Measurements from ENCODE around the gene KLKB1.
A peak's percentile ranks its signal among the peaks of the same experiment; 100 is the strongest.

The KLKB1 gene

DNA sequence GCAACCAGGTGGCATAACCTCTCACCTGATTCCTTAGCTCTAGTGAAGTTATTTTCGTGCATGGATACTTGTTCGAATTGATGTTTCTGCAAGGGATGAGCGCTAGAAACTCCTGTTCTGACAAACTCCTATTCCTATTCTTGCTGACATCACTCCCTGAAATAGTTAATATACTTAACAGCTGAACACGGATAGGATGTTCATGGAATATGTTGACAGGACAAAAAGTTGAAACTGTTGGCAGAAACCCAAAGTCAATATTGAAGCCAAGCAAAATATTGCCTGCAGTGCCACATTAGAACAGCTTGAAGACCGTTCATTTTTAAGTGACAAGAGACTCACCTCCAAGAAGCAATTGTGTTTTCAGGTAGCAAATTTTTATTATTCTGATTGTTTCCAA, at the start of gene KLKB1:
KLKB1 (plus strand) TSS at position 287 of the 400 bp plus-strand sequence. CDS start 689 bp downstream, outside the sequence.
- Histone ChIP-seq H3K4me3 (ENCODE audit: low read length) (no peak within 1 kb of the TSS), H3K9me3 (ENCODE audit: control insufficient read depth, low read length) (no peaks in the 10 kb centered on the region), H3K9ac (ENCODE audit: low read length) (no peak within 1 kb of the TSS), H3K4me1 (ENCODE audit: control insufficient read depth, insufficient read depth, low read length) (no peaks in the 10 kb centered on the region), H3K27me3 (ENCODE audit: control insufficient read depth, insufficient read depth, low read length) (no peaks in the 10 kb centered on the region), H3K36me3 (ENCODE audit: control insufficient read depth, insufficient read depth, low read length) (no peaks in the 10 kb centered on the region)

DNA sequence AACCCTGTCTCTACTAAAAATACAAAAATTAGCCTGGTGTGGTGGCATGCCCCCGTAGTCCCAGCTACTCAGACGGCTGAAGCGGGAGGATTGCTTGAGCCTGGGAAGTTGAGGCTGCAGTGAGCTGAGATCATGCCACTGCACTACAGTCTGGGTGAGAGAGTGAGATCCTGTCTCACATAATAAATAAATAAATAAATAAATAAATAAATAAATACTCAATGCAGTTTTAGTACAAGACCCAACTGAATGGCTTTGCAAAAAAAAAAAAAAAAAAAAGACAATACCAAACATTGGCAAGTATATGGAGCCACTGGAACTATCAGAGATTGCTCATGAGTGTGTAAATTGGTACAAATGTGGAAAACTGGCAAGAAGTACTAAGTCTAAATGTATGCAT, 39.2 kb upstream of the KLKB1 start:
- Histone ChIP-seq H3K4me3 (ENCODE audit: low read length) (no peak overlapping the region), H3K4me1 (ENCODE audit: control insufficient read depth, insufficient read depth, low read length) (peaks cover 10% of the 10 kb centered on the region), H3K9me3 (ENCODE audit: control insufficient read depth, low read length) (no peaks in the 10 kb centered on the region), H3K36me3 (ENCODE audit: control insufficient read depth, insufficient read depth, low read length) (no peaks in the 10 kb centered on the region), H3K27me3 (ENCODE audit: control insufficient read depth, insufficient read depth, low read length) (no peaks in the 10 kb centered on the region), H3K9ac (ENCODE audit: low read length) (no peak overlapping the region)

DNA sequence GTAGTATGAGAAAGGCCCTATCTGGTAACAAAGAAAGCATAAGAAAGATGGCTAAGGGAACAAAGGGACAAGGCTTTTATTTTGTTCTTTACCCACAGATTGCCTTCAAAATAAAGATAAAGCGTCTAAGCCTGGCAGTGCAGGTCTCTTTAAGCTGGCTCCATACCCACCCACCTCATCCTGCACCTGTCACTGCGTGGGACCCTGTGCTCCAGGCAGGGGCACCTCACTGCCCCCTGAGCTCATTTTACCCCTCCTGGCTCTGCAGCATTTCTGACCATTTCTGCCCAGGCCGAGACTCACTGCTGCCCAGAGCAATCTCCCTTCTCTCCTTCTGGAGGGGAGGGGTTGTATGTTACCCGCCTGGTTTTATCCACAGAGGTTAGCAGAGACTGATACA, 37.7 kb upstream of the KLKB1 start:
- H3K4me3 ChIP-seq (ENCODE audit: low read length): no peak overlapping the region
- H3K9ac ChIP-seq (ENCODE audit: low read length): peak overlapping the region; percentile 93
- peaks cover 10% of the 10 kb centered on the region for H3K4me1 ChIP-seq (ENCODE audit: control insufficient read depth, insufficient read depth, low read length)
- H3K9me3 ChIP-seq (ENCODE audit: control insufficient read depth, low read length): no peaks in the 10 kb centered on the region
- no peaks in the 10 kb centered on the region for H3K27me3 ChIP-seq (ENCODE audit: control insufficient read depth, insufficient read depth, low read length)
- no peaks in the 10 kb centered on the region for H3K36me3 ChIP-seq (ENCODE audit: control insufficient read depth, insufficient read depth, low read length)

- H3K4me3 ChIP-seq (ENCODE audit: low read length): peak overlapping the region; percentile 63
- H3K27me3 ChIP-seq (ENCODE audit: control insufficient read depth, insufficient read depth, low read length): no peaks in the 10 kb centered on the region
- peaks cover 10% of the 10 kb centered on the region for H3K4me1 ChIP-seq (ENCODE audit: control insufficient read depth, insufficient read depth, low read length)
- no peaks in the 10 kb centered on the region for H3K36me3 ChIP-seq (ENCODE audit: control insufficient read depth, insufficient read depth, low read length)
- peak overlapping the region; percentile 93 for H3K9ac ChIP-seq (ENCODE audit: low read length)
- no peaks in the 10 kb centered on the region for H3K9me3 ChIP-seq (ENCODE audit: control insufficient read depth, low read length)
These were observed 36.6 kb upstream of the KLKB1 start for GRCh38 chr4:186190581-186191199.

GRCh38 chr4:186191200-186192065, 35.9 kb upstream of the KLKB1 start, which contains the start of gene CYP4V2:
Gene CYP4V2 (plus strand): TSS chr4:186191567. CDS start chr4:186191824, 257 bp downstream.
- Histone ChIP-seq H3K36me3 (ENCODE audit: control insufficient read depth, insufficient read depth, low read length) (no peaks in the 10 kb centered on the region), H3K4me3 (ENCODE audit: low read length) (peak within 1 kb of the TSS; percentile 63), H3K9ac (ENCODE audit: low read length) (peak within 1 kb of the TSS; percentile 93), H3K27me3 (ENCODE audit: control insufficient read depth, insufficient read depth, low read length) (no peaks in the 10 kb centered on the region), H3K4me1 (ENCODE audit: control insufficient read depth, insufficient read depth, low read length) (peaks cover 10% of the 10 kb centered on the region), H3K9me3 (ENCODE audit: control insufficient read depth, low read length) (no peaks in the 10 kb centered on the region)

DNA sequence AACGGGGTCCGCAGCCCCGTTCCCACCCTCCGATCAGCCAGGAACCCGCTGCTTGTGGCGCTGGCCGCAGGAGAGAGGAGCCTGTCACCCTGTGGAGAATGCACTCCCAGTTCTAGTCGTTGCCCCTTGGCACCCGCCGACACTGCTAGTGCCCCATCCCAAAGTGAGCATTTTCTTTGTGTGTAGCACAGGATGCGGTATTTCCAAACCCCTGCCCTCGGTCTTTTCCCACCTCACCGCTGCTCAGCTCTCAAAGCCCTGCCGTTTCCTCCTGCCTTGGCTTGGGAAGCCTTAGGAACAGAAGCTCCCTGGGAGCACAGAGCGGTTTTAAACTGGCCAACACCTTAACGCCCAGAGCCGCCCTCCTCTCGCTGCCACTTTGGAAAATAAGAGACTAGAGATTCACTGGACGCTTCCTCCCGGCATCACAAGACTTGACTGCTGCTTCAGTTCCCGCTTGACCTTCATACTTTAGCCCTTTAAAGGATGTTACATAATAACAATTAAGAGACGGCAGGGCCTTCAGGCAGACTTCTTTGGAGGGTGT, 35.2 kb upstream of the KLKB1 start:
- Histone ChIP-seq H3K9ac (ENCODE audit: low read length) (peak overlapping the region; percentile 93), H3K4me3 (ENCODE audit: low read length) (peak overlapping the region; percentile 63), H3K36me3 (ENCODE audit: control insufficient read depth, insufficient read depth, low read length) (no peaks in the 10 kb centered on the region)

GRCh38 chr4:186193851-186194250, 33.5 kb upstream of the KLKB1 start:
- peaks cover 10% of the 10 kb centered on the region for H3K4me1 ChIP-seq (ENCODE audit: control insufficient read depth, insufficient read depth, low read length)
- H3K27me3 ChIP-seq (ENCODE audit: control insufficient read depth, insufficient read depth, low read length): no peaks in the 10 kb centered on the region
- no peak overlapping the region for H3K9ac ChIP-seq (ENCODE audit: low read length)
- H3K9me3 ChIP-seq (ENCODE audit: control insufficient read depth, low read length): no peaks in the 10 kb centered on the region
- H3K36me3 ChIP-seq (ENCODE audit: control insufficient read depth, insufficient read depth, low read length): no peaks in the 10 kb centered on the region
- H3K4me3 ChIP-seq (ENCODE audit: low read length): no peak overlapping the region

More for the DNA sequence above, 35.2 kb upstream of the KLKB1 start:
- no peaks in the 10 kb centered on the region for H3K27me3 ChIP-seq (ENCODE audit: control insufficient read depth, insufficient read depth, low read length)
- H3K9me3 ChIP-seq (ENCODE audit: control insufficient read depth, low read length): no peaks in the 10 kb centered on the region
- H3K4me1 ChIP-seq (ENCODE audit: control insufficient read depth, insufficient read depth, low read length): peaks cover 10% of the 10 kb centered on the region

- Histone ChIP-seq H3K4me3 (ENCODE audit: low read length) (no peak overlapping the region), H3K9ac (ENCODE audit: low read length) (no peak overlapping the region)
These were observed 31.2 kb upstream of the KLKB1 start for GRCh38 chr4:186196063-186196462.

GRCh38 chr4:186200516-186200915, 26.8 kb upstream of the KLKB1 start:
- Histone ChIP-seq H3K4me3 (ENCODE audit: low read length) (no peak overlapping the region), H3K9me3 (ENCODE audit: control insufficient read depth, low read length) (no peaks in the 10 kb centered on the region), H3K36me3 (ENCODE audit: control insufficient read depth, insufficient read depth, low read length) (no peaks in the 10 kb centered on the region), H3K27me3 (ENCODE audit: control insufficient read depth, insufficient read depth, low read length) (no peaks in the 10 kb centered on the region), H3K9ac (ENCODE audit: low read length) (no peak overlapping the region), H3K4me1 (ENCODE audit: control insufficient read depth, insufficient read depth, low read length) (no peaks in the 10 kb centered on the region)

More at GRCh38 chr4:186196063-186196462, 31.2 kb upstream of the KLKB1 start:
- Histone ChIP-seq H3K27me3 (ENCODE audit: control insufficient read depth, insufficient read depth, low read length) (no peaks in the 10 kb centered on the region), H3K4me1 (ENCODE audit: control insufficient read depth, insufficient read depth, low read length) (no peaks in the 10 kb centered on the region), H3K9me3 (ENCODE audit: control insufficient read depth, low read length) (no peaks in the 10 kb centered on the region), H3K36me3 (ENCODE audit: control insufficient read depth, insufficient read depth, low read length) (no peaks in the 10 kb centered on the region)

GRCh38 chr4:186201010-186201409, 26.3 kb upstream of the KLKB1 start:
- Histone ChIP-seq H3K27me3 (ENCODE audit: control insufficient read depth, insufficient read depth, low read length) (no peaks in the 10 kb centered on the region), H3K9me3 (ENCODE audit: control insufficient read depth, low read length) (no peaks in the 10 kb centered on the region), H3K36me3 (ENCODE audit: control insufficient read depth, insufficient read depth, low read length) (no peaks in the 10 kb centered on the region), H3K4me3 (ENCODE audit: low read length) (no peak overlapping the region), H3K9ac (ENCODE audit: low read length) (no peak overlapping the region), H3K4me1 (ENCODE audit: control insufficient read depth, insufficient read depth, low read length) (no peaks in the 10 kb centered on the region)

DNA sequence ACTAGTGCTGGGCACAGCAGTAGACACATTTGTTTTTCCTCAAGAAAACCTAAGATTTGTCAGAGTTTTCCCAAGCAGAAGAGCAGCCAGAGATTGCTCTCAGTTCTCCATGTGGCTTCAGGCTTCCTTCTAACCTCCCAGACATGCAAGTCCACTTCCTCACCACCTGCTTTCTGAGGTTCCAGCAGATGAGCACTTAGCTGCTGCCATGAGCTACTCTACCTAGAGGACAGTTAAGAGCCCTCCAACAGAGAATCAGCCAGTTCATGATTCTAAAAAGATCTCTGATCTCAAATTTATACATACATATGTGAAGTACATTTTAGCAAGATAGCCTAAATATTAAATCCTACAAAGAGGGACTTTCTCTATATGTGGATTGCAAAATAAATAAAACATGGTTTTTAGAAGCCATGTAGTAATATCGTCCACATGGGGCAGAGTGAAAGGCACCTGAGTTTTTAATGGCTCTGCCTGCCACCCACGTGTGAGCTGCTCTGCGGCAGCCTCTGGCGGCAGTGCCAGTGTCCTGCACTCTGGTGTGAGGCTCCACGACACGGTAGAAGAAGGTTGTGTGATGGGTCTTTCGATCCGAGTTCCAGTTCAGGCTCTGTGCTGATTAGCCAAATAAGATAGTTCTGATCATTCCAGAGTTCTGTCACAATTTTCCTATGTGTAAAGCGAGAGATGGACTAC, 25.6 kb upstream of the KLKB1 start:
- Histone ChIP-seq H3K4me1 (ENCODE audit: control insufficient read depth, insufficient read depth, low read length) (no peaks in the 10 kb centered on the region), H3K36me3 (ENCODE audit: control insufficient read depth, insufficient read depth, low read length) (no peaks in the 10 kb centered on the region)

More for the DNA sequence above, 25.6 kb upstream of the KLKB1 start:
- H3K9me3 ChIP-seq (ENCODE audit: control insufficient read depth, low read length): no peaks in the 10 kb centered on the region
- H3K9ac ChIP-seq (ENCODE audit: low read length): no peak overlapping the region
- no peak overlapping the region for H3K4me3 ChIP-seq (ENCODE audit: low read length)
- no peaks in the 10 kb centered on the region for H3K27me3 ChIP-seq (ENCODE audit: control insufficient read depth, insufficient read depth, low read length)

Measured in mucosa of stomach (tissue), 1 donor.